Lower leg skin (tissue), 3 donors: ENCODE measurements around the gene CLEC18A.

ENCODE experiments used
- POLR2A ChIP-seq, 2 donors: fragments of 450-650 bp; IDR thresholded peaks; one replicate each; pipeline ENCODE4 v1.6.1; 2016 to 2017; ENCODE audit warnings: antibody characterized with exemption in 2 of 2, mild to moderate bottlenecking in 1 of 2, moderate library complexity in 1 of 2
- TF ChIP-seq, protein P1 (sequence below), 3 donors: fragments of 450-650 bp; IDR thresholded peaks; one replicate each; pipeline ENCODE4 v1.5.1; 2016; ENCODE audit warnings: antibody characterized with exemption in 3 of 3, mild to moderate bottlenecking in 3 of 3, moderate library complexity in 2 of 3

DNA sequence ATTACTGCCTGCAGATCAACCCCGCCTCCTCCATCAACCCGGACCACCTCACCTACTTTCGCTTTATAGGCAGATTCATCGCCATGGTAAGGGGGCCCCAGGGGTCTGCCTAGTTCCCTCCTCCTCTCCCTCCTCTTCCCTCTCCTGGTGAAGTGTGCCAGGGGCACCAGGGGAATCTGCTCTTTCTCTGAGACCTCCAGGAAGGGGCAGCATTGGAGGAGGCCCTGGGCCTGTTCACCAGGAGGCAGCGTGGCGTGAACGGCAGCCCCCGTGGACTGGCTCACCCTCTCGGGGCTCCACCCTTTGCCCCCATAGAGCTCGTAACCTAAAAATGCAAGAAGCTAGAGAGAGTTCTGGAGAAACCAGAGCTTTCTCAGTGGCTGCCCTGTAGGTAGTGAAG, 17.1 kb upstream of the CLEC18A start:
- TF ChIP-seq, protein P1, sequence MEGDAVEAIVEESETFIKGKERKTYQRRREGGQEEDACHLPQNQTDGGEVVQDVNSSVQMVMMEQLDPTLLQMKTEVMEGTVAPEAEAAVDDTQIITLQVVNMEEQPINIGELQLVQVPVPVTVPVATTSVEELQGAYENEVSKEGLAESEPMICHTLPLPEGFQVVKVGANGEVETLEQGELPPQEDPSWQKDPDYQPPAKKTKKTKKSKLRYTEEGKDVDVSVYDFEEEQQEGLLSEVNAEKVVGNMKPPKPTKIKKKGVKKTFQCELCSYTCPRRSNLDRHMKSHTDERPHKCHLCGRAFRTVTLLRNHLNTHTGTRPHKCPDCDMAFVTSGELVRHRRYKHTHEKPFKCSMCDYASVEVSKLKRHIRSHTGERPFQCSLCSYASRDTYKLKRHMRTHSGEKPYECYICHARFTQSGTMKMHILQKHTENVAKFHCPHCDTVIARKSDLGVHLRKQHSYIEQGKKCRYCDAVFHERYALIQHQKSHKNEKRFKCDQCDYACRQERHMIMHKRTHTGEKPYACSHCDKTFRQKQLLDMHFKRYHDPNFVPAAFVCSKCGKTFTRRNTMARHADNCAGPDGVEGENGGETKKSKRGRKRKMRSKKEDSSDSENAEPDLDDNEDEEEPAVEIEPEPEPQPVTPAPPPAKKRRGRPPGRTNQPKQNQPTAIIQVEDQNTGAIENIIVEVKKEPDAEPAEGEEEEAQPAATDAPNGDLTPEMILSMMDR (IDR thresholded peaks at IDR 0.05), result no peak
- TF ChIP-seq POLR2A (IDR thresholded peaks at IDR 0.05), result no peak
